Measurements from ENCODE around the gene CAMK2N1. TPM values are rescaled to one million over a fixed set of nuclear protein-coding genes. Genes with fewer than 3 reads are reported as not detected.

CAMK2N1 gene
- total RNA-seq, 1 experiment from 2014 or later = 4.7 TPM

DNA sequence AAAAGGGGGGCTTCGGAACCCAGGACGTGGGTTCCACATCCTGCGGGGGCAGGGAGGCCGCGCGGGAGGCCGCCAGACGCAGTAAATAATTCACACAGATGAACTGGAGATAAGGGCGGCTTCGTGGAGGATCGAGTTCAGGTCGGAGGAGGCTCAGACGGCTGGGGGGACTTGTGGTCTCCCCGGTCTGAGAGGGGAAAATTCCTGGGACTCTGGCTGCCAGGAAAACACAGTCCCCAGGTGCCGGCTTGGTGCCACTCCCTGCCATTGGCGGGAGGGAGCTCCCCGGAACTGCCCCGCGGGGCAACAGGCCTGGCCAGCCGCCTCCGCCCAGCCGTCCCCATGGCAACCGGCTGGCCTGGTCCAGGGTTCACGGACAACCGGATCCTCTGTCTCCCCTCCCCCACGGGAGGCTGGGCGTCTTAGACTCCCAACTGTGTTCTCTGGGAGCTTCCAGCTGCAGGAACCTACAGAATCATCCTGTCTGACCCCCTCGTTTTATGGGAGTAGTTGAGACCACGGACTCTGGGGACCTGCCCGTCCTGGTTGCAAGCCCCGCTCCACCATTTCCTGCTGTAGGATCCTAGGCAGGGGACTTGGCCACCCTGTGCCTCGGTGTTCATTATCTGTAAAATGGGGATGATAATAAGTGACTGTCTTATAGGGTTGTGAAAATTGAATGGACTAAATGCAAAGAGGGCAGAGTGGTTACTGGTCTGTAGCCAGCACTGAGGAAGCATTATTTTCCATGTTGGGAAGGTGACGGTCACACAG is 9.6 kb downstream of the CAMK2N1 start:
- Histone ChIP-seq H3K9me3 (replicated peaks) (no peaks in the 10 kb centered on the region), H3K36me3 (no peaks in the 10 kb centered on the region), H3K4me1 (peaks cover 28% of the 10 kb centered on the region), H3K27me3 (no peaks in the 10 kb centered on the region), H3K4me3 (peak overlapping the region; percentile 11; the same call in 1 of the 2 replicates), H3K27ac (no peak overlapping the region)
- DNase-seq = peak; percentile 76 to 78

DNA sequence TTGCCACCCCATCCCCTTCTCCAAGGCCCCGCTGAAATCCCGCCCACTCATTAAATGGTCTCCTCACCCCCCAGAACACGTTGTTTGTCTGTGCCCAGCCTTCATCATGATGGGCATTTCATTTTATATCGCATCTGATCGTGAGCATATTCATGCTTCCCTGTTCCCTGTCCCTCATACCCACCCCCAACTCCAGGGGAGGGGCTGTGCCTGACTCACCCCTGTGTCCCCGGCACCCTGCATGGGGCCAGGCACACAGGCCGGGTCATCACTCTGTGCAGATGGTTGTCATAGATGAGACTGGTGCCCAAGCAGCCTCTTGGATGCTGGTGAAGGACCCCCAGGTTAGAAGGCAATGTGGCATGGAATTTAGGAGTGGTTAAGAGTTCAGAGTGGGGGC is 11.0 kb downstream of the CAMK2N1 start:
- Histone ChIP-seq H3K4me1 (peaks cover 28% of the 10 kb centered on the region), H3K27ac (no peak overlapping the region), H3K27me3 (no peaks in the 10 kb centered on the region), H3K4me3 (no peak overlapping the region), H3K36me3 (no peaks in the 10 kb centered on the region), H3K9me3 (replicated peaks) (no peaks in the 10 kb centered on the region)
- DNase-seq = no peak

DNA sequence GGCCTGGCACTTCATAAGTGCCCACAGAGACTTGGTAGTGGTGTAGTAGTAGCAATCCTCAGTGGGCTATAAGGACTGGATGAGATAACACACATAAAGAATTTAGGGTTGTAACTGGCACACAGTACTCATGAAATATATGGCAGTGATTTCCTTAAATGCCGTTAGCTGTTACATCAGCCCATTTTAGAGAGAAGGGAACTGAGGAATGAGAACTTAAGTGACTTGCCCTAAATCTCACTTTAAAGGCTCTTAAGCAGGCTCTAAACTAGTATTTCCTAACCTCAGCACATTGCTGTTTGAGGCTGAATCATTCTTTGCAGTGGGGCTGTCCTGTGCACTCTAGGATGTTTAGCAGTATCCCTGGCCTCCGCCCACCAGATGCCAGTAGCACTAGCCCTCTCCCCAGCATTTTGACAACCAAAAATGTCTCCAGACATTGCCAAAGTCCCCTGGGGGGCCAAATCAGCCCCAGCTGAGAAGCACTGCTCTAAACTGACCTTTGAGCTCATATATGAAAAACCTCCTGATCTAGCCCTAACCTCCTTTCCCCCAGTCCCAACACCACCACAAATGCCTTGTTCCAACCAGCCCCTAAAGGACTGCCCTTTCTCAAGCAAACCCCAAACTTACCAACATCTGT is 11.6 kb downstream of the CAMK2N1 start:
- no peak for DNase-seq
- H3K4me1 ChIP-seq = peaks cover 28% of the 10 kb centered on the region
- no peak overlapping the region for H3K4me3 ChIP-seq
- no peaks in the 10 kb centered on the region for H3K36me3 ChIP-seq
- H3K27ac ChIP-seq = no peak overlapping the region
- no peaks in the 10 kb centered on the region for H3K9me3 ChIP-seq (replicated peaks)
- no peaks in the 10 kb centered on the region for H3K27me3 ChIP-seq

DNA sequence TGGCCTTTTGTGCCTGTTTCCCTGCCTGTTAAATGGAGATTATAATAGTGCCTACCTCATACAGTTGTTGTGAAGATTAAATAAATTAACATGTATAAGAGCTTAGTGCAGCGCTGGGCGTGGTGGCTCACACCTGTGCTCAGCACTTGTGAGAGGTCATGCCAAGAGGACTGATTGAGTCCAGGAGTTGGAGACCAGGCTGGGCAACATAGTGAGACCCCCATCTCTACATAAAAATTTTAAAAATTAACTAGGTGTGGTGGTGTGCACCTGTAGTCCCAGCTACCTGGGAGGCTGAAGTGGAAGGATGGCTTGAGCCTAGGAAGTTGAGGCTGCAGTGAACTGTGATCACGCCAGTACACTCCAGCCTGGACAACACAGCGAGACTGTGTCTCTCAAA is 12.1 kb downstream of the CAMK2N1 start:
- DNase-seq = no peak
- Histone ChIP-seq H3K27me3 (no peaks in the 10 kb centered on the region; the same call in 1 of the 2 replicates), H3K4me3 (no peak overlapping the region), H3K27ac (no peak overlapping the region), H3K9me3 (replicated peaks) (no peaks in the 10 kb centered on the region), H3K36me3 (no peaks in the 10 kb centered on the region), H3K4me1 (peaks cover 26% of the 10 kb centered on the region)

DNA sequence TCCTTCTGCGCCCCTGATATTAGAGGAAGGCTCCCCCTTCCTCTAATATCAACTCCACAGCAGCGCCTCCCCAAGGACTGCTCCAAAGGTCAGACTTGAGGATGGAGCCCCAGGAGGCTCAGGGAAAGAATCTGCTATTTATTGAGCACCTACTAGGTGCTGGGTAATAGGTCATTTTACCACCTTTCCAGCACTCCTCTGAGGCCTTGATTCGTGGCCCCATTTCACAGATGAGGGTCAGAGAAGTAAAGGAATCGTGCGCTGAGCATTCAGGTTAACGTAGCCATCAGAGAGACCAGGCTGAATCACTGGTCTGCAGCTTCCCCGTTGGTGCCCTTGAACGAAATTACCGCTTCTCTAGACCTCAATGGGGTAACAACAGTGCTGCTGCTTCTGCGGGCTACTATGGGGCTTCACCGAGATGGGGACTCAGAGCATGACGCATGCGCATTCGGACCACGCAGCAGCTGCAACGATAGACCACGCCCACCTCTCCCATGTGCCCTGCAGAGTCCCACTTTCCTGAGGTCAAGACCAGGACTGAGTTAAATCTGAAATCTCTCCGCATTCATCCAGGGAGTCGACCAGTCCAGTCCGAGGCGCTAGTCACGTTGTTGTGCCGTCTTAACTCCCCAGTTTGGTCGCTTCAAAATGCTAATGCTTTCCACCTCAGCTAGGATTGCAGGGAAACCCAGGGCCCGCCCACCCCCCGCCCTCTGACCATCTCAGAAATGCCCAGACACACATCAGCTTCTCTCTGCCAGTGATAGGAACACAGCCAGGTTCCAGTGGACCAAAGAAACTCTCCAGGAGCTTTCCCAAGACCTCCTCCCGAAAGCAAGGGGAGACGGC is 12.9 kb downstream of the CAMK2N1 start:
- Histone ChIP-seq H3K27ac (no peak overlapping the region), H3K27me3 (no peaks in the 10 kb centered on the region; the same call in 1 of the 2 replicates), H3K36me3 (no peaks in the 10 kb centered on the region), H3K4me3 (peak overlapping the region; percentile 33), H3K4me1 (peaks cover 18% of the 10 kb centered on the region), H3K9me3 (replicated peaks) (no peaks in the 10 kb centered on the region)
- peak; percentile 89 to 96 for DNase-seq

DNA sequence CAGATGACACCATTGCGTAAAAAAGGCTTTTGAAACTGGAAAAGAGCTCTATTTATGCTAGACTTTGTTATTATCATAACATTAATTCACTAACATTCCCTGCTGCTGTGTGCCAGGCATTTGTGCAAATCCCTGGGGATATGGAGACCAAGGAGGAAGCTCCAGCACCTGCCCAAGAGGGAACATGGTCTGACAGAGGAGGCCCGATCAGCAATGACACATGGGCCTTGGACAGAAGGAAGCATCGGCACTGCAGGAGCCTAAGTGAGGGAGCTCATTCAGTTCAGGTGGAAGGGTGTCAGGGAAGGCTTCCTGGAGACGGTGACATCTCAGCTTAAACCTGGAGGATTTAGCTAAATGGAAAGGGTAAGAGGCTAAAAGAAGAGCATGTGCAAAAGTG is 13.9 kb downstream of the CAMK2N1 start:
- H3K36me3 ChIP-seq = no peaks in the 10 kb centered on the region
- no peaks in the 10 kb centered on the region for H3K9me3 ChIP-seq (replicated peaks)
- peaks cover 8% of the 10 kb centered on the region for H3K27me3 ChIP-seq
- H3K4me3 ChIP-seq = no peak overlapping the region
- H3K27ac ChIP-seq = no peak overlapping the region
- no peak for DNase-seq
- H3K4me1 ChIP-seq = peaks cover 8% of the 10 kb centered on the region

DNA sequence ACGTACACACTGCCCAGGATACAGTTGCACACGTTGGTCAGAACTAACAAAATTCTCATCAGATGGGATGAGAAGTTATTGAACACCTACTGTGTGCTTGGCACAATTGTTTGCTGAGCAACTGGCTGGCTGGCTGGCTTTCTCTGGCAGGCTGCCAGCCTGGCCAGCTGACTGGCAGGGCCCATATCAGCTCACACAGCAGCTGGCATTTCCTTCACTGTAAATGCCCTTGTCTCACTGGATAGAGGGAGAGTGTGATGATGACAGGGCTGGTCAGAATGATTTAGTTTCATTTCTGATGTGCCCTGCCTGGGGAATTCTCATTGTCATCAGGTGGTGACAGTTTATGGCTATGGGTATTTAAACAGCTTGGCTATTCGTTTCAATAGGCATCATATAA is 15.8 kb downstream of the CAMK2N1 start:
- Histone ChIP-seq H3K4me3 (no peak overlapping the region), H3K36me3 (no peaks in the 10 kb centered on the region), H3K27ac (no peak overlapping the region), H3K4me1 (no peaks in the 10 kb centered on the region), H3K9me3 (replicated peaks) (no peaks in the 10 kb centered on the region), H3K27me3 (peaks cover 16% of the 10 kb centered on the region)
- peak in 1 of 2 experiments; percentile 44 for DNase-seq

DNA sequence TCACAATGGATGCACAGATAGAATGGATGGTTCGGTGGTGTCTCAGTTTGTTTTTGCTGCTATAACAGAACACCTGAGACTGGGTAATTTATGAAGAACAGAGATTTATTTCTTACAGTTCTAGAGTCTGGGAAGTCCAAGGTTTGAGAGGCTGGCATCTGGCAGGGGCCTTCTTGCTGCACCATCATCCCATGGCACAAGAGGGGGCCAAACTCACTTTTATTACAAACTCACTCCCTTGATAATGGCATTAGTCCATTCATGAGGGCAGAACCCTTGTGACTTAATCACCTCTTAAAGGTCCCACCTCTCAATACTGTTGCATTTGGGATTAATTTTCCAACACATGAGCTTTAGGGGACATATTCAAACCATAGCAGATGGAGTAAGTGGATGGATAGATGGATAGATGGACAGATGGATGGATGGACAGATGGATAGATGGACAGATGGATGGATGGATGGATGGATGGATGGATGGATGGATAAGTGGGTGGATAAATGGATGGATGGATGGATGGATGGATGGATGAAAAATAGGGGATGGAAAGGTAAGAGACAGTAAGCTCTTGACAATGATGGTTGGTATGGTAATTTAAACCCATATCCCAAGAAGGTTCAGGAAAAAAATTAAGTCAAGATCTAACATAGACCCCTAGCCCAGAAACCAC is 16.5 kb downstream of the CAMK2N1 start:
- Histone ChIP-seq H3K4me3 (no peak overlapping the region), H3K4me1 (no peaks in the 10 kb centered on the region), H3K9me3 (replicated peaks) (no peaks in the 10 kb centered on the region), H3K27me3 (peaks cover 21% of the 10 kb centered on the region), H3K36me3 (no peaks in the 10 kb centered on the region), H3K27ac (no peak overlapping the region)
- DNase-seq = no peak

DNA sequence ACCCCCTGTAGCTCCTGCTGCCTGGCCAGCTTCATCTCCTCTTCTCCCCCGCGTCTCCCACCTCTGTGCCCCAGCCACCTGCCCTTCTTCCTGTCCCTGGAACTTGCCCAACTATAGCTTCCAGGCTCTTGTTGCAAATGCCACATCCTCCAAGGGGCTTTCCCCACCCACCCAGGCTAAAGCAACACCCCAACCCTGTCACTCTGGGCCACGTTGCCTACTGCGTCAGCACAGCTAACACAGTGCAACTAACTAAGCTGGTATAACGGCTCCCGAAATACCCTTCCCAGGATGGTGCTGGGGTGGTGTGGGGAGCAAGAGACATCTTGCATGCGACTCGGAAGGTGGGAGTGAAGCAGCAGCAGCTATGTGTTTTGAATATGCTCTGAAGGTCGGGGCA is 19.7 kb downstream of the CAMK2N1 start:
- no peak overlapping the region for H3K4me3 ChIP-seq
- no peak overlapping the region for H3K27ac ChIP-seq
- no peaks in the 10 kb centered on the region for H3K36me3 ChIP-seq
- DNase-seq = no peak
- no peaks in the 10 kb centered on the region for H3K4me1 ChIP-seq
- H3K9me3 ChIP-seq (replicated peaks) = no peaks in the 10 kb centered on the region
- H3K27me3 ChIP-seq = peaks cover 21% of the 10 kb centered on the region

DNA sequence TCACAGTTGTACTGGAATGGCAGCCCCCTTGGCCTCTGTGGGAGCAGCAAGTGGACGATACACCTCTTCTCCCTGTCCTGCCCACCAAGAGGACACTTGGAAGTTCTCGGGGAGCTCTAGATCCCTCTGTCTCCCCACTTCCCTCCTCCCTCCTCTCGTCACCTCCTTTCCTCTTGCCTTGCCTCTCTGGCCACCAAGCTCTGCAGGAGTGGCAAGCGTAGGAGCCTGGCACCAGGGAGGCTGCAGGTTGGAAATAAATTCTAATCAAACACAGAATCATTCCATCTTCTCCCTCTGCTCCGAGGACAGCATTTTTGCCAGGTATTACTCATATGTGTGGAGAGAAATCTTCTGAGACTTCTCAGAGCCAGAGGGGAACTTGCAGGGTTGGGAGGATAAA is 20.8 kb downstream of the CAMK2N1 start:
- DNase-seq = no peak
- H3K27me3 ChIP-seq = peaks cover 21% of the 10 kb centered on the region

DNA sequence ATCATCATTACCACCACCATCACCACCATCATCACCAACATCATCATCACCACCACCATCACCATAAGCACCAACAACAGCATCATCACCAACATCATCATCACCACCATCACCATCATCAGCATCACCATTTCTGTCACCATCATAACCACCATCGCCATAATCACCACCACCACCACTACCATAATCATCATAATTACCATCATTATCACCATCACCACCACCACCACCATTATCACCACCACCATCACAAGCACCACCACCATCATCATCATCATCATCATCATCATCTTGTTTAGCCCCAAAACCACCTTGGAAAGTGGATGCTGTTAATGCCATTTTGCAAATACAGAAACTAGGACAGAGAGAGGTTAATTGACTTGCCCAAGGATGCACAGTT is 22.5 kb downstream of the CAMK2N1 start:
- Histone ChIP-seq H3K36me3 (no peaks in the 10 kb centered on the region), H3K27ac (no peak overlapping the region), H3K9me3 (replicated peaks) (no peaks in the 10 kb centered on the region), H3K4me1 (no peaks in the 10 kb centered on the region), H3K4me3 (no peak overlapping the region), H3K27me3 (peaks cover 21% of the 10 kb centered on the region)
- no peak for DNase-seq

More for the DNA sequence above, 20.8 kb downstream of the CAMK2N1 start:
- no peak overlapping the region for H3K27ac ChIP-seq
- no peaks in the 10 kb centered on the region for H3K9me3 ChIP-seq (replicated peaks)
- no peaks in the 10 kb centered on the region for H3K4me1 ChIP-seq
- no peaks in the 10 kb centered on the region for H3K36me3 ChIP-seq
- no peak overlapping the region for H3K4me3 ChIP-seq

DNA sequence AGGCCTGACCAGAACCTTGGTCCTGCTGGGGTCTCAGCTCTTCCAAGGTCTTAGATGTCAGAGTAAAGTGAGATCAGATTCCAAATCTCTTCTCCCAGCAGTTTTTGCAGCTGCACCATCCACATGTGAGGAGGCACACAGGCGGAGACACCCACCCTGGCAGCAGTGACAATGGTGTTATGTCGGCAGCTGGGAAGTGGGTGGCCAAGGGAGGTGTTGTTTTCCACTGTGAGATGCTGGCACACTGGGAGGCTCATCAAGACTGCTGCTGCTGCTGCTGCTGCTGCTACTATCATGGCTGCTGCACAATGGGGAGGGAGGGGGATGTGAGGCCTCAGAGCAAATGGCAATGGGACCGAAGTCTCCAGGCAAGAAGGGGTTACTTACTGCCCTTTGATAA is 23.6 kb downstream of the CAMK2N1 start:
- Histone ChIP-seq H3K4me1 (no peaks in the 10 kb centered on the region), H3K27ac (no peak overlapping the region), H3K9me3 (replicated peaks) (no peaks in the 10 kb centered on the region), H3K36me3 (no peaks in the 10 kb centered on the region), H3K4me3 (no peak overlapping the region), H3K27me3 (peaks cover 18% of the 10 kb centered on the region)
- no peak for DNase-seq

DNA sequence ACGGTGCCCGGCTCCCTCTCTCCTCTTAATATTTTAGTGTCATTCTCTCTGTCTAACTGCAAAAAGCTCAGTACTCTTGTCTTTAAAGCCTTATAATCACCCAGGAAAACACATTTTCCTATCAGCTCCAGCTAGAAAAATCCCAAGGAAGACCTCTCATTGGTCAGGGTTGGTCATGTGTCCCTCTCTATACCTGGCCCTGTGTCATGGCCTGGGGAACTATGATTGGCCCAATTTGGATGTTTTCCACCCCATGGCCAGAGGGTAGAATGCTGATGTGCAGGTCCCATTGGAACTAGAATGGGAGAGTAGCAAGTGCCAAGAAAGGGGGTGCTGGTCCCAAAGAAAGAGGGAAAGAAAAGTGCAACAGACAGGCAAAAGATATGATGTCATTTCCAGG is 27.3 kb downstream of the CAMK2N1 start:
- Histone ChIP-seq H3K9me3 (replicated peaks) (0 out of 2 replicates have a peak, but pooled peaks cover 5% of the 10 kb centered on the region), H3K4me1 (no peaks in the 10 kb centered on the region), H3K27me3 (peaks cover 3% of the 10 kb centered on the region), H3K36me3 (no peaks in the 10 kb centered on the region), H3K27ac (no peak overlapping the region), H3K4me3 (no peak overlapping the region)
- no peak for DNase-seq

DNA sequence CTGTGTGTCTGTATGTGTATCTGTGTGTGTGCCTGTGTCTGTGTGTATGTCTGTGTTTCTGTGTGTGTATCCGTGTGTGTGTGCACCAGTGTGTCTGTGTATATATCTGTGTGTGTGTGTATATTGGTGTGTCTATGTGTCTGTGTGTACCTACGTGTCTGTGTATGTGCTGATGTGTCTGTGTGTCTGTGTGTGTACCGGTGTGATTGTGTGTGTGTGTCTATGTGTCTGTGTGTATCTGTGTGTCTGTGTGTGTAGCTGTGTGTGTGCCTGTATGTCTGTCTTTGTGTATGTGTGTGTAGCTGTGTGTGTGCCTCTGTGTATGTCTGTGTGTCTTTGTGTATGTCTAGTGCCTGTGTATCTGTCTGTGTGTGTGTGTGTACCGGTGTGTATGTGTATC is 32.0 kb downstream of the CAMK2N1 start:
- no peak for DNase-seq
- H3K27ac ChIP-seq = no peak overlapping the region
- H3K27me3 ChIP-seq = peaks cover 15% of the 10 kb centered on the region
- H3K4me3 ChIP-seq = no peak overlapping the region
- no peaks in the 10 kb centered on the region for H3K36me3 ChIP-seq
- no peaks in the 10 kb centered on the region for H3K4me1 ChIP-seq
- 0 out of 2 replicates have a peak, but pooled peaks cover 5% of the 10 kb centered on the region for H3K9me3 ChIP-seq (replicated peaks)
